Thyroid gland (tissue), 4 donors: ENCODE results near the gene DNM2. TPM values are rescaled to one million over a fixed set of nuclear protein-coding genes. Genes with fewer than 3 reads are reported as not detected.
"Not testable (repeated sequence)": the region's sequence is repeated elsewhere in the genome, so short reads cannot be mapped to it uniquely, and the experiment has no call there.

Experiments
- DNase-seq, 2 donors: peaks; one replicate each; pipeline ENCODE4 v3.0.0-alpha.2; 2019
- H3K27ac ChIP-seq, 3 donors: fragments of 200-600 bp; sonication (generic); 1 replicate in 2 of 3; 2 replicates in 1 of 3; pipeline ENCODE4 v1.5.1; 2016 to 2019; ENCODE audit warnings: mild to moderate bottlenecking in 1 of 3, moderate library complexity in 1 of 3
- H3K27me3 ChIP-seq: fragments of 200-600 bp; sonication (generic); one replicate; pipeline ENCODE4 v1.5.1; 2019
- H3K36me3 ChIP-seq, 2 donors: fragments of 200-600 bp; sonication (generic); one replicate each; pipeline ENCODE4 v1.5.1; 2016 to 2019
- H3K4me1 ChIP-seq, 2 donors: fragments of 200-600 bp; sonication (generic); one replicate each; pipeline ENCODE4 v1.5.1; 2017 to 2019
- H3K4me3 ChIP-seq, 3 donors: fragments of 200-600 bp; sonication (generic); replicated peaks in 1 of 3; 1 replicate in 2 of 3; 2 replicates in 1 of 3; pipeline ENCODE4 v1.5.1; 2016; ENCODE audit warnings: mild to moderate bottlenecking in 1 of 3
- H3K9me3 ChIP-seq: fragments of 200-600 bp; sonication (generic); one replicate; pipeline ENCODE4 v1.5.1; 2017
- CTCF ChIP-seq, 6 experiments: fragments of 200-600 bp in 3 of 6; fragments of 450-650 bp in 3 of 6; sonication (generic) in 3 of 6; IDR thresholded peaks; one replicate each; pipeline ENCODE4 v1.5.1; 2016 to 2019; ENCODE audit warnings: antibody characterized with exemption in 6 of 6, mild to moderate bottlenecking in 2 of 6, inconsistent platforms in 1 of 6, moderate library complexity in 1 of 6
- POLR2A ChIP-seq, 2 donors: fragments of 450-650 bp; IDR thresholded peaks; one replicate each; pipeline ENCODE4 v1.6.1; 2017; ENCODE audit warnings: antibody characterized with exemption in 2 of 2, mild to moderate bottlenecking in 2 of 2, moderate library complexity in 1 of 2
- WGBS, 2 donors: methylation state at CpG; one replicate each; pipeline ENCODE4 v1.1.5; 2017; 5-methylcytosine and 5-hydroxymethylcytosine counted together
- intact Hi-C: fragments of 100-400 bp; cut with DNase I; formaldehyde crosslinking; loops from one replicate; pipeline ENCODE4 v1.15.1; 2023
- total RNA-seq, 4 donors: library from RNA; depleted of rRNA; stranded (reverse); fragments of >200 nt; gene quantifications; one replicate each; pipeline ENCODE4 v1.2.3, GENCODE V29; 2016

Gene DNM2
- total RNA-seq, 4 donors from 2014 or later = 95.1 to 155 (median 120) TPM

GRCh38 chr19:10737722-10738121, 19.8 kb downstream of the DNM2 start:
- H3K27ac ChIP-seq = peak overlapping the region; percentile 32 to 82 (median 70)
- no peak for DNase-seq
- H3K4me1 ChIP-seq = peaks cover 26 to 35% of the 10 kb centered on the region in 2 donors
- H3K36me3 ChIP-seq = no peaks in the 10 kb centered on the region
- H3K4me3 ChIP-seq = no peak overlapping the region
- 93 to 96% methylated on average over 4 to 9 of the region's 9 CpGs for WGBS, 2 donors
- H3K9me3 ChIP-seq = no peaks in the 10 kb centered on the region
- intact Hi-C loops = no loop called here
- H3K27me3 ChIP-seq = no peaks in the 10 kb centered on the region
- TF ChIP-seq POLR2A (IDR thresholded peaks at IDR 0.05) (no peak), CTCF (IDR thresholded peaks at IDR 0.05) (no peak)

GRCh38 chr19:10740798-10741197, 22.9 kb downstream of the DNM2 start:
- intact Hi-C loops = no loop called here
- no peak for DNase-seq
- Histone ChIP-seq H3K27ac (no peak overlapping the region), H3K36me3 (no peaks in the 10 kb centered on the region), H3K4me3 (no peak overlapping the region), H3K4me1 (peaks cover 40 to 47% of the 10 kb centered on the region in 2 donors), H3K27me3 (no peaks in the 10 kb centered on the region), H3K9me3 (no peaks in the 10 kb centered on the region)
- 91 to 95% methylated on average over 3 of the region's 3 CpGs for WGBS, 2 donors
- TF ChIP-seq CTCF (IDR thresholded peaks at IDR 0.05) (no peak), POLR2A (IDR thresholded peaks at IDR 0.05) (no peak)

- Histone ChIP-seq H3K27me3 (no peaks in the 10 kb centered on the region), H3K27ac (no peak overlapping the region), H3K4me1 (peaks cover 26 to 37% of the 10 kb centered on the region in 2 donors), H3K9me3 (no peaks in the 10 kb centered on the region), H3K4me3 (no peak overlapping the region), H3K36me3 (no peaks in the 10 kb centered on the region)
- WGBS, 2 donors = 72 to 74% methylated on average over 4 of the region's 4 CpGs
- intact Hi-C loops = no loop called here
- TF ChIP-seq POLR2A (IDR thresholded peaks at IDR 0.05) (no peak), CTCF (IDR thresholded peaks at IDR 0.05) (no peak)
- DNase-seq = no peak
These were observed 24.6 kb downstream of the DNM2 start for GRCh38 chr19:10742476-10742875.

GRCh38 chr19:10744253-10744798, 26.4 kb downstream of the DNM2 start:
- H3K4me3 ChIP-seq = no peak overlapping the region
- H3K27me3 ChIP-seq = no peaks in the 10 kb centered on the region
- peaks cover 28 to 37% of the 10 kb centered on the region in 2 donors for H3K4me1 ChIP-seq
- H3K36me3 ChIP-seq = no peaks in the 10 kb centered on the region
- intact Hi-C loops = no loop called here
- H3K27ac ChIP-seq = peak overlapping the region in 1 of 3 donors; percentile 26
- H3K9me3 ChIP-seq = no peaks in the 10 kb centered on the region
- WGBS, 2 donors = 66 to 74% methylated on average over 10 to 11 of the region's 11 CpGs
- TF ChIP-seq CTCF (IDR thresholded peaks at IDR 0.05) (no peak), POLR2A (IDR thresholded peaks at IDR 0.05) (no peak)
- no peak for DNase-seq

- Histone ChIP-seq H3K9me3 (no peaks in the 10 kb centered on the region), H3K36me3 (no peaks in the 10 kb centered on the region), H3K27ac (peak overlapping the region in 1 of 3 donors; percentile 8), H3K4me1 (peaks cover 26 to 42% of the 10 kb centered on the region in 2 donors), H3K27me3 (no peaks in the 10 kb centered on the region), H3K4me3 (no peak overlapping the region)
- intact Hi-C loops = no loop called here
- TF ChIP-seq CTCF (IDR thresholded peaks at IDR 0.05) (no peak), POLR2A (IDR thresholded peaks at IDR 0.05) (no peak)
- 73 to 75% methylated on average over 12 of the region's 12 CpGs for WGBS, 2 donors
- DNase-seq = no peak
These were observed 27.0 kb downstream of the DNM2 start for GRCh38 chr19:10744801-10745293.

- WGBS, 2 donors = 92 to 93% methylated on average over 8 of the region's 8 CpGs
- H3K4me3 ChIP-seq, H3K27ac ChIP-seq, DNase-seq, H3K27me3 ChIP-seq, H3K9me3 ChIP-seq, H3K36me3 ChIP-seq, intact Hi-C loops: not testable (repeated sequence)
- peaks cover 33 to 53% of the 10 kb centered on the region in 2 donors for H3K4me1 ChIP-seq
These were observed 28.6 kb downstream of the DNM2 start for GRCh38 chr19:10746437-10746836.
